BLaER1 (cell line): ENCODE data around the gene BAX.

Experiments used
- H3K27ac ChIP-seq: shearing (Covaris generic); formaldehyde crosslinking; 2 replicates; pipeline ENCODE4 v1.8.1; 2022
- H3K27me3 ChIP-seq: shearing (Covaris generic); formaldehyde crosslinking; 2 replicates; pipeline ENCODE4 v1.8.1; 2022
- H3K36me3 ChIP-seq: shearing (Covaris generic); formaldehyde crosslinking; 2 replicates; pipeline ENCODE4 v1.8.1; 2022
- H3K4me1 ChIP-seq: shearing (Covaris generic); formaldehyde crosslinking; 2 replicates; pipeline ENCODE4 v1.8.1; 2022
- H3K4me2 ChIP-seq: shearing (Covaris generic); formaldehyde crosslinking; 2 replicates; pipeline ENCODE4 v1.8.1; 2022
- H3K4me3 ChIP-seq: shearing (Covaris generic); formaldehyde crosslinking; 2 replicates; pipeline ENCODE4 v1.8.1; 2022
- H3K9ac ChIP-seq: shearing (Covaris generic); formaldehyde crosslinking; 2 replicates; pipeline ENCODE4 v1.8.1; 2022
- H3K9me3 ChIP-seq: shearing (Covaris generic); formaldehyde crosslinking; 2 replicates; pipeline ENCODE4 v1.8.1; 2022
- H4K20me1 ChIP-seq: shearing (Covaris generic); formaldehyde crosslinking; 2 replicates; pipeline ENCODE4 v1.8.1; 2022
- Cebpa-rat ChIP-seq: shearing (Covaris generic); IDR thresholded peaks from 2 replicates; pipeline ENCODE4 v1.8.1; 2022

BAX gene

DNA sequence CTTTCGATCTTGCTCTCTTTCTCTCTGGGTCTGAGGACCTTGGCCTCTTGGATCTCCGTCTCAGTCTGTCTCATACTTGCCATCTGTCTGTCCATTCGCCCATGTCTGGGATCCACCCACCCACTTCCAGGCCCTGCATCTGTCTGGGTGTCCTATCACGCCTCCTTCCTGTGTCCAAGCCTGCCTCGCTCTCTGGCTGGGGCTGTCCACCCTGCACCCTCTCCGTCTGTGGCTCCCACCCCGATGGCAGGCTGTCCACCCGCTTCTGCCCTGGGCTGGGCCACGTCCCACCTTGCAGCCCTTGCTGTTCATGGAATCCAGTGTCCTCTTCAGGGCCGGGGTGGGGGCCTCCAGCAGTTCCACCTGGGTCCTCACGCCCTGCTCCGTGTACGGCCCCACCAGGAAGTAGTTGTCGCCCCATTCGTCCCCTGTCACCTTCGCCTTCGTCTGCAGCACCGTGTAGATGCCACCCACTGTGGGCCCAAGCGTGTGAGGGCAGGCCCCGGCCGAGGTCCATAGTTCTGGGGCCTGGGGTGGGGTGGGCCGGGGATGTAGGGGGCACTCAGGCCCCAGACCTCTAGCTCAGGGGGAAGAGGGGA is 36.4 kb downstream of the BAX start:
- Histone ChIP-seq H4K20me1 (peaks cover 19% of the 10 kb centered on the region), H3K9me3 (no peaks in the 10 kb centered on the region), H3K36me3 (peaks cover 39% of the 10 kb centered on the region), H3K4me2 (peak overlapping the region; percentile 99), H3K4me1 (peaks cover 63% of the 10 kb centered on the region), H3K27ac (peak overlapping the region; percentile 86), H3K9ac (peak overlapping the region; percentile 93), H3K27me3 (no peaks in the 10 kb centered on the region), H3K4me3 (peak overlapping the region; percentile 94; the same call in 1 of the 2 replicates)
- no peak for TF ChIP-seq Cebpa-rat

DNA sequence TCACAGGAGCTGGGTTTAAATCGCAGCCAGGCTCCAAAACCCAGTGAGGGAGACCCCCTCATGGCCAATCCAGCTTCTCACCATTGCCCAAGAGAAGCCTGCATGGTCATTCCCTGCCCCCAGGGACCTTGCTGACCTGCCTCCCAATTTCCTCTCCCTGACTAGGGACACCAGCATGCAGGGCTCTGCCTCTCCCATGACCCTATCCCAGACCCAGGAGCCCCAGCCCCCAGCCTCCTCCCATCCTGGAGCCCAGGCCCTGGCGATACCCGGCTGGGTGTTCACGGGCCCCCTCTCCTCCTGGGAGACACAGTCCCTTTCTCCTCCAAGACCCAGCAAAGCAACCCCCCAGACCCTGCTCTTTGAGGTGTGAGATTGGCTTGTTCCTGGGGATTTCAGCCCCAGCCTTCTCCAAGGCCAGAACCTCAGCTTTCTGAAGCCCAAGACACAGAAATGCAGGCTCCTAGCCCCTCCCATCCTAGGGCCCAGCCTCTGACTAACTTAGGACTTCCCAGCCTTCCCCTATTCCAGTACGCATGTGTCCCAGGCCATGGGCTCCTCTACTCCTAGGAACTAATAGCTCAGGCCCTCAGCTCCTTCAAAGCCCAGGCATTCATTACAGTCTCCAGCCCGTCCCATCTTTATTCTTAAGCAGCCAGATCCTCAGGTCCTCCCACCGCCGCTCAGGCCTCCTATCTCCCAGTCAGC is 37.4 kb downstream of the BAX start:
- peak overlapping the region; percentile 94 for H3K4me3 ChIP-seq
- H3K4me2 ChIP-seq: peak overlapping the region; percentile 99
- peak overlapping the region; percentile 86 for H3K27ac ChIP-seq
- TF ChIP-seq Cebpa-rat: no peak
- H3K4me1 ChIP-seq: peaks cover 66% of the 10 kb centered on the region
- peaks cover 34% of the 10 kb centered on the region for H3K36me3 ChIP-seq
- peaks cover 28% of the 10 kb centered on the region for H4K20me1 ChIP-seq
- H3K9ac ChIP-seq: peak overlapping the region; percentile 93
- no peaks in the 10 kb centered on the region for H3K27me3 ChIP-seq
- no peaks in the 10 kb centered on the region for H3K9me3 ChIP-seq

DNA sequence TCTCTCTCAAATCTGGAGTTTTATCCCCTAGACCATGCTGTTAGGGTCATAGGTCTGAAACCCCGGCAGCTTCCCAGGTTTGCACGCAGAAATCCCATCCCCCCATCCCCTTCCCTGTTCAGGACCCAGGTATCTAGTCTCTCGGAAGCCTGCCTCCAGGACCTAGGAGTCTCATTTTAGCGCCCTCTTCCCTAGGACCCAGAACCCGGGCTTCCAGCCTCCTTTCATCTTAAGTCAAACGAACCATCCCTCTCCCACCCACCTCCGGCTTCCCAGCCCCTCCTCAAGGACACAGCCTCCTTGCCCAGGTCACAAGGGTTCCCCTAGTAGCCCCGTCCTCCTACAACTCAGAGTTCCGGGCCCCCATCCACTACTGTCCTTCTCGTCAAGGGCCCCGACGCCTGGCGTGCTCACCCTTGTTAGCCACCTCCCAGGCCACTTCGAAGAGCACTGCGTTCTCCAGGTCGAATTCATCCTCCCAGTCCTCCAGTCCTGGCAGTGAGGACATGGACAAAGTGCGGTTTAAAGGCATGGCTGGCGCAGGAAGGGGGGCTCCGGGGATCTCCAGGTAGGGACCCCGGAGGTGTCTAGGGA is 38.0 kb downstream of the BAX start:
- Histone ChIP-seq H3K4me1 (peaks cover 66% of the 10 kb centered on the region), H3K36me3 (peaks cover 31% of the 10 kb centered on the region), H4K20me1 (peaks cover 34% of the 10 kb centered on the region), H3K9ac (peak overlapping the region; percentile 93), H3K27me3 (no peaks in the 10 kb centered on the region), H3K4me3 (peak overlapping the region; percentile 94), H3K27ac (peak overlapping the region; percentile 86), H3K4me2 (peak overlapping the region; percentile 99), H3K9me3 (no peaks in the 10 kb centered on the region)
- no peak for TF ChIP-seq Cebpa-rat

DNA sequence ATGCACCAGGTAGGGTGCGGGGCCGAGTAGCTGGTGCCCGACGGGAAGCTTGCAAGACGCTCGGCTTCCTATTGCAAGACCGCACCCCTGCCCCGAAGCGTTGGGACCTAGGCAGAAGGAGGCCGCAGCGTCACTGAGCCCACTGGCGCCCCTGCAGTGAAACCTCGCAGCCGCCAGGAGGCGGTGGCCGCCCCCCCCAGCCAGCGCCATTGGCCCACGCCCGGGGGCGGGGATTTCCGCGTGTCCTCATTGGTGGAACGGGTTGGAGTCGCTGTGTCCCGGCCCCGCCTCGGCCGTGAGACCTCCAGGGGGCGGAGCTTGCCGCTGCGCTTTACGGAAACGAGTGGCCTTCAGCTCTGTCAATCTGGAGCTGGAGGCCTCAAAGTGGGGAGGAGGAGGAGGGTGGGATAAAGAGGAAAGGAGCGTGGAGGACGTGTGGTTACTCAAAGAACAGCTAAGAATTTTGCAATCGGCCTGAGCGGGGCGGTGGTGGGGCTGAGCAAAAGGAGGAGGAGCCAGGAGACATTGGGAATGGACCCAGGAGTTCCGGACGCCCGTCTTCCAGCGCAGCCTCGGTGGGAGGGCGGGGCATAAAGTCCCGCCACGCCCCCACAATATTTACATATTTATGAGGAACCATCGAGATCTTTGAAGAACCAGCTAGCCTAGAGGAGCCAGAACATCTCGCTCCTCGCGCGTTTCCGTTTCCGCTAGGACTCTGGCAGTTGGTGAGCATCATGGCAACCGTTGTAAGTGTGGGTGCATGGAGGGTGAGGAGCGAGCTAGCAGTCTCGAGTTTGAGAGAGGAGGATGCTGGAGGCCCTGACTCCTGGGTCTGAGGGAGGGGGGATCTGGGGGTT is 38.7 kb downstream of the BAX start, which contains the start of the genes GYS1 and RUVBL2:
GYS1 (minus strand) TSS at position 135 of the 860 bp plus-strand sequence. CDS start 197 bp downstream, outside the sequence.
RUVBL2 (plus strand) TSS at position 713 of the 860 bp plus-strand sequence; CDS start at position 738, 25 bp downstream.
- peak within 1 kb of the TSS; percentile 94 for H3K4me3 ChIP-seq
- H4K20me1 ChIP-seq: peaks cover 42% of the 10 kb centered on the region
- peak within 1 kb of the TSS; percentile 92 for H3K27ac ChIP-seq
- H3K4me2 ChIP-seq: peak within 1 kb of the TSS; percentile 99
- peak; percentile 78 for TF ChIP-seq Cebpa-rat
- peaks cover 61% of the 10 kb centered on the region for H3K4me1 ChIP-seq
- H3K27me3 ChIP-seq: no peaks in the 10 kb centered on the region
- peak within 1 kb of the TSS; percentile 93 for H3K9ac ChIP-seq
- peaks cover 26% of the 10 kb centered on the region for H3K36me3 ChIP-seq
- H3K9me3 ChIP-seq: no peaks in the 10 kb centered on the region

DNA sequence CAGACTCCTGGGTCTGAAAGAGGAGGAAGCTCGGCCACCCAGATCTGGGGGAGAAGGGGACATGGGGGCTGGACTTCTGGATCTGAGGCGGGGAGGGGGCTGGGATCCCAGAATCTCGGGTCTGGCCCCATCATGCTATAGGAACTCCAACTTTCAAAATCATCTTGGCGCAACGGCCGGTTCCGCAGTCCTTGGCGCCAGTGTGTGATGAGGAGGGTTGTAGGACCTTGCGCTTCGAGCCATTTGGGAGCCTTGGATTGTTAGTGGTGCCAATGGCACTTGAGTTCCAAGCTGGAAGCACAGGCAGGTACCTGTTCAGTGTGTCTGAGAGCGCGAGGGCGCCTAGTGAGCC is 39.3 kb downstream of the BAX start:
- no peak for TF ChIP-seq Cebpa-rat
- H3K27ac ChIP-seq: peak overlapping the region; percentile 92
- H3K4me2 ChIP-seq: peak overlapping the region; percentile 98
- peaks cover 48% of the 10 kb centered on the region for H4K20me1 ChIP-seq
- no peaks in the 10 kb centered on the region for H3K27me3 ChIP-seq
- peaks cover 55% of the 10 kb centered on the region for H3K4me1 ChIP-seq
- peaks cover 26% of the 10 kb centered on the region for H3K36me3 ChIP-seq
- peak overlapping the region; percentile 94 for H3K4me3 ChIP-seq
- no peaks in the 10 kb centered on the region for H3K9me3 ChIP-seq
- H3K9ac ChIP-seq: peak overlapping the region; percentile 93

DNA sequence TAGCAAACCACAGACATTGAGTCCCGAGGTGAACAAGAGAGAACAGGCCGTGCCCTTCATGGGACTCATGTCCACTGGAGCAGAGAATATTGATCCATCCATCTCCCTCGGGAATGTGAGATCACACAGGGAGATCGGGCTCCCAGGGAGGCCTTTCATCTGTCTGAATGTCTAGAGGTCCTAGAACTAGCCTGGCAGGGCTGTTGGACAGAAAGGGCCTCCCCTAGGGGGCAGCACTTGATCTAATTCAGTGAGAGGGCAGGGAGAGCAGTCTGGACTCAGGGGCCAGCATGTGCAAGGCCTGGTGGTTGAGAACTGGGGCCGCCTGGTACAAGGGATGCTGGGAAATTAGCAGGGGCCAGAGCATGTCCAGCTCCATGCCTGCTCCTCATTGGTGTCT is 43.3 kb downstream of the BAX start:
- H3K27ac ChIP-seq: no peak overlapping the region
- peaks cover 54% of the 10 kb centered on the region for H3K36me3 ChIP-seq

DNA sequence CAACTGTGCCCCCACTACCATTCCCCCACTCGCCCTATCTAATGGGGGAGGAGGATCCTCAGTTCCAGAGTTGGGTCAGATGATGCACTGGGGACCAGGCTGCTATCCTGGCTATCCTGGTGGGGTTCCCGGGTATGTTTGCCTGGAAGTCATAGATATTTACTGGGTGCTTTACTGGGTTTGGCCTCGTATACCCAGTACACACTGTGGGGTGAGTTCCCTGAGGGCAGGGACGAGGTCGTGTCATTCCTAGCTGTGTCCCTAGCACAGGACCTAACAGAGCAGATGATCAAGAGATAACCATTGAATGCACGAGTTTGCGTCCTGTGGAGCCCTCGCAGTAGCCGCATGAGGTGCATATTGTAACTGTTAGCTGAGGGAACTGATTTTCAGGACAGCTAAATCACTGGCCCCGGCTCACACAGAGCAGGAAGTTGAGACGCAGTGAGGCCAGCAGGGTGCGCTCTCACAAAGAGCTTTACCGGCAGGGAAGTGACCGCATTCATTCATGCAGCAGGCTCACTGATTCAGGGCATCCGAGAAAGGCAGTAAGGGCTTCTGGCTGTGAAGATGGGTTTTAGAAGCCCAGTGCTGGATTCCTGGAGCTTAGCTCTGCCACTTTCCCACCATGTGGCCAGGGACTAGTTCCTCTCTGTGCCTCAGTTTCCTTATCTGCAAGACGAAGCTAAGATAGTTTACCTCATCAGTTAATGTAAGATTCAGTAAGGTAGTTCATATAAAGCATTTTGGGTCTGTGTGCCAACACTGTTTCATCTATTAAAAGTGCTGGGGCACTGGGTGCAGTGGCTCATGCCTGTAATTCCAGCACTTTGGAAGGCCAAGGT is 45.0 kb downstream of the BAX start:
- TF ChIP-seq Cebpa-rat: no peak
- H3K27me3 ChIP-seq: no peaks in the 10 kb centered on the region
- H4K20me1 ChIP-seq: peaks cover 67% of the 10 kb centered on the region
- no peak overlapping the region for H3K4me2 ChIP-seq
- H3K4me3 ChIP-seq: no peak overlapping the region
- H3K4me1 ChIP-seq: peaks cover 17% of the 10 kb centered on the region
- peaks cover 72% of the 10 kb centered on the region for H3K36me3 ChIP-seq
- no peak overlapping the region for H3K9ac ChIP-seq
- H3K9me3 ChIP-seq: no peaks in the 10 kb centered on the region
- no peak overlapping the region for H3K27ac ChIP-seq

More for the DNA sequence above, 43.3 kb downstream of the BAX start:
- Histone ChIP-seq H3K27me3 (no peaks in the 10 kb centered on the region), H3K4me2 (no peak overlapping the region), H3K4me1 (peaks cover 23% of the 10 kb centered on the region), H3K9me3 (no peaks in the 10 kb centered on the region), H3K4me3 (no peak overlapping the region), H3K9ac (no peak overlapping the region), H4K20me1 (peaks cover 67% of the 10 kb centered on the region)
- TF ChIP-seq Cebpa-rat: no peak

DNA sequence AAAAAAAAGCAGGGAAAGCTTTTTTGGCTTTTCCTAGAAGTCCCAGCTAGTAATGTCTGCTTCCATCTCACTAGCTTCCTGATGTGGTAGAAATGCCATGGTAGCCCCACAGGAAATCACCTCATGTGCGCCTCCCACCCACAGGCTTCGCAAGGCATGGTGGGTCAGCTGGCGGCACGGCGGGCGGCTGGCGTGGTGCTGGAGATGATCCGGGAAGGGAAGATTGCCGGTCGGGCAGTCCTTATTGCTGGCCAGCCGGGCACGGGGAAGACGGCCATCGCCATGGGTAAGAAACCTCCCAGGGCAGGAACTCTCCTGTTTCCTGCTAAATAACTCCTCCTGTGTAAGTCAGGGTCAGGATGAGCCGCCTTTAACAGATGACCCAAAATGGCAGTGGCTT is 49.5 kb downstream of the BAX start:
- Histone ChIP-seq H4K20me1 (peaks cover 38% of the 10 kb centered on the region), H3K27ac (no peak overlapping the region), H3K9ac (no peak overlapping the region), H3K36me3 (peaks cover 98% of the 10 kb centered on the region), H3K9me3 (no peaks in the 10 kb centered on the region), H3K4me3 (no peak overlapping the region), H3K4me1 (no peaks in the 10 kb centered on the region), H3K4me2 (no peak overlapping the region), H3K27me3 (no peaks in the 10 kb centered on the region)
- TF ChIP-seq Cebpa-rat: no peak
